Measurements from ENCODE around the gene PPP1R3G.

DNA sequence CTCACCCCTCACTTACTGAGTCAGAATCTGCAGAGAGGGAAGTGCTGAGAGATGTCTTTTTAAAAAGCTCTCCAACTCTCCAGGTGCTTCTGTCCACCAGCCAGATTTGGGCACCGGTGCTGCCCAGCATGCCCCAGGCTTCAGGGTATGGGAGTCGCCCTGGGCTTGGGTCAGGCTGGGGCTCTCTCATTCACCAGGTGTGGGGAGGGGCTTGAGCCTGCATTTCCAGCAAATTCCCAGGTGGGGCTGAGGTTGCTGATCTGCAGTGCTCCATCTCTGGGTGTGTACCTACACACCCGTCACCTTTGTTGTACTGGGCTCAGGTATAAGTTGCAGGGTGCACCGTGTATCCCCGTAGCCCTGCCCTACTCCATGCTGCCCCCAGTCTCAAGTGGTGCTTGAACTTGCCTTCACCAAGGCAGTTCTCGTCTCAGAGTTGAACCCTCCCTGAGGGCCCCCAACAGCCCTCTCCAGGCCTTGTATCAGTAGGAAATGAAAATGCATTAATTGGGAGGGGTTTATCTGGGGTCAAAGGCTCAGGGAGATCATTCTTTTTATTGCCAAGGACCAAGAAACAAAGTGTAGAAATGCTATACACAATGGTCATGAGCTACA lies 23.5 kb downstream of the PPP1R3G start:
- TF ChIP-seq, protein P1, sequence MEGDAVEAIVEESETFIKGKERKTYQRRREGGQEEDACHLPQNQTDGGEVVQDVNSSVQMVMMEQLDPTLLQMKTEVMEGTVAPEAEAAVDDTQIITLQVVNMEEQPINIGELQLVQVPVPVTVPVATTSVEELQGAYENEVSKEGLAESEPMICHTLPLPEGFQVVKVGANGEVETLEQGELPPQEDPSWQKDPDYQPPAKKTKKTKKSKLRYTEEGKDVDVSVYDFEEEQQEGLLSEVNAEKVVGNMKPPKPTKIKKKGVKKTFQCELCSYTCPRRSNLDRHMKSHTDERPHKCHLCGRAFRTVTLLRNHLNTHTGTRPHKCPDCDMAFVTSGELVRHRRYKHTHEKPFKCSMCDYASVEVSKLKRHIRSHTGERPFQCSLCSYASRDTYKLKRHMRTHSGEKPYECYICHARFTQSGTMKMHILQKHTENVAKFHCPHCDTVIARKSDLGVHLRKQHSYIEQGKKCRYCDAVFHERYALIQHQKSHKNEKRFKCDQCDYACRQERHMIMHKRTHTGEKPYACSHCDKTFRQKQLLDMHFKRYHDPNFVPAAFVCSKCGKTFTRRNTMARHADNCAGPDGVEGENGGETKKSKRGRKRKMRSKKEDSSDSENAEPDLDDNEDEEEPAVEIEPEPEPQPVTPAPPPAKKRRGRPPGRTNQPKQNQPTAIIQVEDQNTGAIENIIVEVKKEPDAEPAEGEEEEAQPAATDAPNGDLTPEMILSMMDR (IDR thresholded peaks at IDR 0.05) = no peak
- no peak for TF ChIP-seq POLR2A (IDR thresholded peaks at IDR 0.05)

All from lower leg skin (tissue), 3 donors.